HCT116 (cell line): ENCODE results near the gene BIVM. TPM values are rescaled to one million over a fixed set of nuclear protein-coding genes. Genes with fewer than 3 reads are reported as not detected.

Experiments used
- ATAC-seq: fragments of 200-7000 bp; cut with Tn5 transposase; 2 replicates; pipeline ENCODE4 v1.9.1; 2020; ENCODE audit warnings: mild to moderate bottlenecking, moderate library complexity
- BruUV-seq: library from RNA; stranded (reverse); fragments of 400-500 nt; replicated peaks from 2 replicates; lab custom pipeline; 2021; lab: Mats Ljungman, UMichigan
- CTCF ChIA-PET: fragments of 300-600 bp; sonication (Branson Sonifier 250); formaldehyde crosslinking; loops from one replicate; lab custom pipeline; 2021; ENCODE audit warnings: antibody characterized with exemption; lab: Charles Lee
- POLR2A ChIA-PET: fragments of 300-600, 350-600 bp; sonication (Branson Sonifier 250); formaldehyde crosslinking; loops from one replicate; lab custom pipeline; 2021; ENCODE audit warnings: antibody characterized with exemption; lab: Charles Lee
- RAD21 ChIA-PET, 2 experiments: fragments of 300-600 bp; sonication (Branson Sonifier 250); formaldehyde crosslinking; loops; one replicate each; lab custom pipeline; 2023; ENCODE audit warnings: low total read pairs in 2 of 2; ENCODE audit not compliant: uncharacterized antibody in 2 of 2, unreplicated experiment in 2 of 2, low non-redundant PET in 1 of 2; lab: Charles Lee
- DNase-seq: peaks from one replicate; pipeline ENCODE4 v3.0.0-alpha.2; 2010; ENCODE audit warnings: low read depth, low spot score
- H2AFZ ChIP-seq: fragments of 200-600 bp; shearing (Covaris generic), sonication (generic); 2 replicates; pipeline ENCODE4 v1.6.1; 2017; ENCODE audit warnings: low read depth, mixed run types, mixed read lengths, antibody characterized with exemption, low read length; ENCODE audit not compliant: poor library complexity, severe bottlenecking
- H3K27ac ChIP-seq: 2 replicates; pipeline ENCODE4 v1.5.1; 2012; ENCODE audit warnings: low read depth, low read length
- H3K27me3 ChIP-seq: fragments of 200-600 bp; sonication (generic); 2 replicates; pipeline ENCODE4 v1.6.1; 2016; ENCODE audit warnings: mixed run types, low read length, mixed read lengths; ENCODE audit not compliant: insufficient read depth
- H3K36me3 ChIP-seq, 2 experiments: fragments of 200-500 bp in 1 of 2; fragments of 200-600 bp in 1 of 2; sonication (Bioruptor generic) in 1 of 2; sonication (generic) in 1 of 2; 2 replicates each; pipeline versions ENCODE4 v1.5.1 to v1.6.1; 2014 to 2016; ENCODE audit warnings: low read length in 2 of 2, inconsistent platforms in 1 of 2, mixed read lengths in 1 of 2, mixed run types in 1 of 2; ENCODE audit not compliant: insufficient read depth in 2 of 2, control insufficient read depth in 1 of 2
- H3K4me1 ChIP-seq, 2 experiments: fragments of 200-600 bp in 1 of 2; sonication (generic) in 1 of 2; 2 replicates each; pipeline versions ENCODE4 v1.5.1 to v1.6.1; 2012 to 2017; ENCODE audit warnings: low read length in 2 of 2, inconsistent platforms in 1 of 2, mild to moderate bottlenecking in 1 of 2, mixed read lengths in 1 of 2, mixed run types in 1 of 2, moderate library complexity in 1 of 2; ENCODE audit not compliant: insufficient read depth in 2 of 2, control insufficient read depth in 1 of 2
- H3K4me2 ChIP-seq: fragments of 200-600 bp; sonication (generic); 2 replicates; pipeline ENCODE4 v1.6.1; 2017; ENCODE audit warnings: mixed run types, low read length, mixed read lengths
- H3K4me3 ChIP-seq, 2 experiments: fragments of 200-600 bp in 1 of 2; sonication (generic) in 1 of 2; replicated peaks in 1 of 2; 2 replicates each; pipeline ENCODE4 v1.5.1; 2011 to 2016; ENCODE audit warnings: low read length in 2 of 2, control low read depth in 1 of 2, low read depth in 1 of 2, mild to moderate bottlenecking in 1 of 2, mixed read lengths in 1 of 2, mixed run types in 1 of 2
- H3K79me2 ChIP-seq: fragments of 200-600 bp; sonication (generic); 2 replicates; pipeline ENCODE4 v1.6.1; 2017; ENCODE audit warnings: mild to moderate bottlenecking, mixed run types, low read length, moderate library complexity, mixed read lengths; ENCODE audit not compliant: insufficient read depth
- H3K9ac ChIP-seq: fragments of 200-600 bp; sonication (generic); 2 replicates; pipeline ENCODE4 v1.6.1; 2016; ENCODE audit warnings: low read length, mixed read lengths
- H3K9me2 ChIP-seq: fragments of 200-600 bp; sonication (generic), shearing (Covaris generic); 2 replicates; pipeline ENCODE4 v1.6.1; 2017; ENCODE audit warnings: mixed run types, mild to moderate bottlenecking, moderate library complexity; ENCODE audit not compliant: insufficient read depth
- H3K9me3 ChIP-seq, 2 experiments: fragments of 200-500 bp in 1 of 2; fragments of 200-600 bp in 1 of 2; sonication (Bioruptor generic) in 1 of 2; sonication (generic) in 1 of 2; 2 replicates each; pipeline ENCODE4 v1.6.1; 2014 to 2017; ENCODE audit warnings: low read length in 2 of 2, mixed read lengths in 2 of 2, inconsistent platforms in 1 of 2, low read depth in 1 of 2, mild to moderate bottlenecking in 1 of 2, mixed run types in 1 of 2, moderate library complexity in 1 of 2; ENCODE audit not compliant: control insufficient read depth in 1 of 2, insufficient read depth in 1 of 2
- H4K20me1 ChIP-seq: fragments of 200-600 bp; sonication (generic), shearing (Covaris generic); 2 replicates; pipeline ENCODE4 v1.6.1; 2017; ENCODE audit warnings: mixed run types, mild to moderate bottlenecking, moderate library complexity; ENCODE audit not compliant: insufficient read depth
- ATF3 ChIP-seq: IDR thresholded peaks from 2 replicates; pipeline ENCODE4 v1.6.1; 2012
- CBX3 ChIP-seq: IDR thresholded peaks from 2 replicates; pipeline ENCODE4 v1.6.1; 2012; ENCODE audit warnings: low read depth
- CEBPB ChIP-seq: IDR thresholded peaks from 2 replicates; pipeline ENCODE4 v1.6.1; 2012; ENCODE audit warnings: low read depth
- ELF1 ChIP-seq: IDR thresholded peaks from 2 replicates; pipeline ENCODE4 v1.6.1; 2012; ENCODE audit warnings: low read depth, borderline replicate concordance
- EZH2 ChIP-seq: fragments of 200-600 bp; sonication (generic); IDR thresholded peaks from 2 replicates; pipeline ENCODE4 v1.6.1; 2017; ENCODE audit warnings: antibody characterized with exemption, mixed run types
- EZH2phosphoT487 ChIP-seq: fragments of 200-600 bp; IDR thresholded peaks from 2 replicates; pipeline ENCODE4 v1.6.1; 2018; ENCODE audit warnings: antibody characterized with exemption, borderline replicate concordance
- FOSL1 ChIP-seq: IDR thresholded peaks from 2 replicates; pipeline ENCODE4 v1.6.1; 2012; ENCODE audit warnings: low read depth
- JUND ChIP-seq: IDR thresholded peaks from 2 replicates; pipeline ENCODE4 v1.6.1; 2012
- POLR2A ChIP-seq: IDR thresholded peaks from 2 replicates; pipeline ENCODE4 v1.7.0; 2011; ENCODE audit warnings: borderline replicate concordance; ENCODE audit not compliant: insufficient read depth, insufficient read length; ENCODE audit errors: extremely low read depth
- POLR2AphosphoS5 ChIP-seq: IDR thresholded peaks from 2 replicates; pipeline ENCODE4 v1.6.1; 2011; ENCODE audit warnings: mild to moderate bottlenecking, low read depth, low read length, moderate library complexity
- RAD21 ChIP-seq: IDR thresholded peaks from 2 replicates; pipeline ENCODE4 v1.6.1; 2012; ENCODE audit warnings: low read depth, mild to moderate bottlenecking
- SIN3A ChIP-seq: IDR thresholded peaks from 2 replicates; pipeline ENCODE4 v1.6.1; 2012; ENCODE audit warnings: low read depth
- SP1 ChIP-seq: IDR thresholded peaks from 2 replicates; pipeline ENCODE4 v1.6.1; 2012; ENCODE audit warnings: low read depth
- SRF ChIP-seq: IDR thresholded peaks from 2 replicates; pipeline ENCODE4 v1.6.1; 2012; ENCODE audit warnings: low read depth
- TCF7L2 ChIP-seq: IDR thresholded peaks from 2 replicates; pipeline ENCODE4 v1.7.0; 2011; ENCODE audit warnings: borderline replicate concordance, inconsistent platforms; ENCODE audit not compliant: insufficient read depth, insufficient read length; ENCODE audit errors: extremely low read depth
- YY1 ChIP-seq: IDR thresholded peaks from 2 replicates; pipeline ENCODE4 v1.6.1; 2011; ENCODE audit warnings: low read length, low read depth, moderate library complexity, mild to moderate bottlenecking; ENCODE audit not compliant: insufficient replicate concordance; ENCODE audit errors: extremely low read depth
- ZBTB33 ChIP-seq: IDR thresholded peaks from 2 replicates; pipeline ENCODE4 v1.6.1; 2011; ENCODE audit warnings: mild to moderate bottlenecking, low read length, moderate library complexity; ENCODE audit not compliant: insufficient replicate concordance; ENCODE audit errors: extremely low read depth
- ZNF274 ChIP-seq: fragments of 200-500 bp; sonication (Bioruptor generic); IDR thresholded peaks from 2 replicates; pipeline ENCODE4 v1.6.1; 2014; ENCODE audit warnings: mild to moderate bottlenecking, low read depth, low read length, inconsistent platforms
- intact Hi-C: fragments of 100-400 bp; cut with micrococcal nuclease; formaldehyde crosslinking; loops from 2 replicates; pipeline ENCODE4 v1.10.0; 2022
- total RNA-seq: library from RNA; stranded (reverse); gene quantifications from one replicate; pipeline ENCODE4 v1.2.1, GENCODE V29; 2021; ENCODE audit not compliant: unreplicated experiment
- TF ChIP-seq, protein P1 (sequence below): IDR thresholded peaks from 2 replicates; pipeline ENCODE4 v1.6.1; 2012
- TF ChIP-seq, protein P2 (sequence below): IDR thresholded peaks from 2 replicates; pipeline ENCODE4 v1.6.1; 2012; ENCODE audit warnings: low read depth

BIVM gene
- total RNA-seq, 1 experiment from 2014 or later: 11.3 TPM

DNA sequence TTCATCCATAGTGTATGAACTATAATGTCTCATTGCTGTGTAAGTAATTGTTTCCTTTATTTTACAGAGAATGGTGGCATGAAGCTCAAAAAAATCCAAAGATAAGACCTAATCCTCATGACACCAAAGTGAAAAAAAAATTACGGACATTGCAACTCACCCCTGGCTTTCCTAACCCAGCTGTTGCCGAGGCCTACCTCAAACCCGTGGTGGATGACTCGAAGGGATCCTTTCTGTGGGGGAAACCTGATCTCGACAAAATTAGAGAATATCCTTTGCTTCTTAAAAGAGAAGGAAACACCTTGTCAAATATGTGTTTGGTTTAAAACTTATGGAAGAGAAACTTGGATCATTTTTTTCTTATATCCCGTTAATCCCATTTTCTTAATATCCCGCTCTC lies 73.2 kb downstream of the BIVM start:
- H3K36me3 ChIP-seq: peaks cover 0 to 35% of the 10 kb centered on the region in 2 experiments; a peak in 2 of 4 replicates
- intact Hi-C loops: no loop called here
- ATAC-seq: no peak
- H3K79me2 ChIP-seq: no peaks in the 10 kb centered on the region
- H3K9me3 ChIP-seq: no peaks in the 10 kb centered on the region
- POLR2A ChIA-PET: no interaction called here
- no peak overlapping the region for H3K4me3 ChIP-seq
- RAD21 ChIA-PET: no interaction called here
- H3K27ac ChIP-seq: no peak overlapping the region
- H3K4me1 ChIP-seq: no peaks in the 10 kb centered on the region
- CTCF ChIA-PET: no interaction called here
- no peak overlapping the region for H2AFZ ChIP-seq
- no peaks in the 10 kb centered on the region for H3K9me2 ChIP-seq
- H3K27me3 ChIP-seq: no peaks in the 10 kb centered on the region
- TF ChIP-seq POLR2AphosphoS5: no peak
- no peak for TF ChIP-seq ZNF274
- TF ChIP-seq ATF3: no peak
- TF ChIP-seq POLR2A: no peak
- TF ChIP-seq SIN3A: no peak
- TF ChIP-seq CBX3: no peak
- no peak for TF ChIP-seq SRF
- no peak for TF ChIP-seq TCF7L2
- TF ChIP-seq YY1: no peak
- no peak for TF ChIP-seq ELF1
- no peak for TF ChIP-seq RAD21
- no peak for TF ChIP-seq ZBTB33
- no peak for TF ChIP-seq EZH2
- no peak for TF ChIP-seq SP1
- TF ChIP-seq, protein P1, sequence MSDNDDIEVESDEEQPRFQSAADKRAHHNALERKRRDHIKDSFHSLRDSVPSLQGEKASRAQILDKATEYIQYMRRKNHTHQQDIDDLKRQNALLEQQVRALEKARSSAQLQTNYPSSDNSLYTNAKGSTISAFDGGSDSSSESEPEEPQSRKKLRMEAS: no peak
- TF ChIP-seq JUND: no peak
- no peak for TF ChIP-seq FOSL1
- no peak for TF ChIP-seq EZH2phosphoT487
- TF ChIP-seq, protein P2, sequence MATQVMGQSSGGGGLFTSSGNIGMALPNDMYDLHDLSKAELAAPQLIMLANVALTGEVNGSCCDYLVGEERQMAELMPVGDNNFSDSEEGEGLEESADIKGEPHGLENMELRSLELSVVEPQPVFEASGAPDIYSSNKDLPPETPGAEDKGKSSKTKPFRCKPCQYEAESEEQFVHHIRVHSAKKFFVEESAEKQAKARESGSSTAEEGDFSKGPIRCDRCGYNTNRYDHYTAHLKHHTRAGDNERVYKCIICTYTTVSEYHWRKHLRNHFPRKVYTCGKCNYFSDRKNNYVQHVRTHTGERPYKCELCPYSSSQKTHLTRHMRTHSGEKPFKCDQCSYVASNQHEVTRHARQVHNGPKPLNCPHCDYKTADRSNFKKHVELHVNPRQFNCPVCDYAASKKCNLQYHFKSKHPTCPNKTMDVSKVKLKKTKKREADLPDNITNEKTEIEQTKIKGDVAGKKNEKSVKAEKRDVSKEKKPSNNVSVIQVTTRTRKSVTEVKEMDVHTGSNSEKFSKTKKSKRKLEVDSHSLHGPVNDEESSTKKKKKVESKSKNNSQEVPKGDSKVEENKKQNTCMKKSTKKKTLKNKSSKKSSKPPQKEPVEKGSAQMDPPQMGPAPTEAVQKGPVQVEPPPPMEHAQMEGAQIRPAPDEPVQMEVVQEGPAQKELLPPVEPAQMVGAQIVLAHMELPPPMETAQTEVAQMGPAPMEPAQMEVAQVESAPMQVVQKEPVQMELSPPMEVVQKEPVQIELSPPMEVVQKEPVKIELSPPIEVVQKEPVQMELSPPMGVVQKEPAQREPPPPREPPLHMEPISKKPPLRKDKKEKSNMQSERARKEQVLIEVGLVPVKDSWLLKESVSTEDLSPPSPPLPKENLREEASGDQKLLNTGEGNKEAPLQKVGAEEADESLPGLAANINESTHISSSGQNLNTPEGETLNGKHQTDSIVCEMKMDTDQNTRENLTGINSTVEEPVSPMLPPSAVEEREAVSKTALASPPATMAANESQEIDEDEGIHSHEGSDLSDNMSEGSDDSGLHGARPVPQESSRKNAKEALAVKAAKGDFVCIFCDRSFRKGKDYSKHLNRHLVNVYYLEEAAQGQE: no peak
- TF ChIP-seq CEBPB: no peak
- H3K9ac ChIP-seq: no peak overlapping the region
- no peak overlapping the region for H3K4me2 ChIP-seq
- no peaks in the 10 kb centered on the region for H4K20me1 ChIP-seq
- no peak for DNase-seq
- no TSS peak for BruUV-seq
